B cell (primary cell): ENCODE results near the gene MRTFB. TPM values are rescaled to one million over a fixed set of nuclear protein-coding genes. Genes with fewer than 3 reads are reported as not detected.

Experiments
- ATAC-seq: fragments of 200-7000 bp; cut with Tn5 transposase; one replicate; pipeline ENCODE4 v1.10.0; 2021; ENCODE audit warnings: low read depth, mild to moderate bottlenecking, moderate number of reproducible peaks, moderate library complexity
- CTCF ChIA-PET: fragments of 350-600 bp; sonication (Branson Sonifier 250); formaldehyde crosslinking; loops from one replicate; lab custom pipeline; 2021; ENCODE audit warnings: antibody characterized with exemption, inconsistent platforms; lab: Charles Lee
- POLR2A ChIA-PET: fragments of 350-600 bp; sonication (Branson Sonifier 250); formaldehyde crosslinking; loops from one replicate; lab custom pipeline; 2021; ENCODE audit warnings: antibody characterized with exemption; lab: Charles Lee
- DNase-seq: peaks from one replicate; pipeline ENCODE4 v3.0.0; 2013
- H2AFZ ChIP-seq: 2 replicates; pipeline ENCODE4 v1.6.1; 2012; ENCODE audit warnings: mild to moderate bottlenecking, low read depth, low read length; ENCODE audit not compliant: insufficient read depth, poor library complexity, severe bottlenecking
- H3K27ac ChIP-seq, 2 donors: 1 replicate in 1 of 2; 2 replicates in 1 of 2; pipeline ENCODE4 v1.5.1; 2012 to 2013; ENCODE audit warnings: low read length in 2 of 2, mild to moderate bottlenecking in 2 of 2, moderate library complexity in 1 of 2
- H3K27me3 ChIP-seq, 4 experiments: fragments of 200-600 bp in 1 of 4; sonication (generic) in 1 of 4; replicated peaks in 1 of 4; 1 replicate in 2 of 4; 2 replicates in 2 of 4; pipeline versions ENCODE4 v1.6.1 to v1.7.0; 2013 to 2016; ENCODE audit warnings: low read length in 3 of 4, mild to moderate bottlenecking in 2 of 4, mixed read lengths in 1 of 4, moderate library complexity in 1 of 4; ENCODE audit not compliant: insufficient read depth in 4 of 4, control insufficient read depth in 3 of 4; ENCODE audit errors: control extremely low read depth in 1 of 4
- H3K36me3 ChIP-seq, 2 experiments: replicated peaks in 1 of 2; 1 replicate in 1 of 2; 2 replicates in 1 of 2; pipeline versions ENCODE4 v1.6.1 to v1.7.1; 2013; ENCODE audit warnings: low read length in 1 of 2; ENCODE audit not compliant: insufficient read depth in 2 of 2, control insufficient read depth in 1 of 2; ENCODE audit errors: control extremely low read depth in 1 of 2, extremely low read depth in 1 of 2
- H3K4me1 ChIP-seq, 2 donors: fragments of 200-600 bp in 1 of 2; sonication (generic) in 1 of 2; 1 replicate in 1 of 2; 2 replicates in 1 of 2; pipeline versions ENCODE4 v1.5.1 to v1.6.1; 2013 to 2017; ENCODE audit warnings: low read length in 2 of 2; ENCODE audit not compliant: control insufficient read depth in 2 of 2, insufficient read depth in 2 of 2
- H3K4me2 ChIP-seq: replicated peaks from 2 replicates; pipeline ENCODE3; 2012; ENCODE audit warnings: mild to moderate bottlenecking, low read depth, low read length; ENCODE audit not compliant: poor library complexity, severe bottlenecking
- H3K4me3 ChIP-seq, 5 experiments: fragments of 200-600 bp in 1 of 5; sonication (generic) in 1 of 5; 1 replicate in 3 of 5; 2 replicates in 2 of 5; pipeline versions ENCODE4 v1.5.1 to v1.7.0; 2011 to 2016; ENCODE audit warnings: low read length in 4 of 5, mild to moderate bottlenecking in 4 of 5, low read depth in 2 of 5, control low read depth in 1 of 5, moderate library complexity in 1 of 5; ENCODE audit not compliant: insufficient read depth in 1 of 5; ENCODE audit errors: control extremely low read depth in 1 of 5, extremely low read depth in 1 of 5
- H3K79me2 ChIP-seq: fragments of 200-600 bp; sonication (generic); one replicate; pipeline ENCODE4 v1.6.0; 2016; ENCODE audit warnings: low read length; ENCODE audit not compliant: control insufficient read depth, insufficient read depth
- H3K9ac ChIP-seq: fragments of 200-600 bp; sonication (generic); 2 replicates; pipeline ENCODE4 v1.6.1; 2017; ENCODE audit warnings: mild to moderate bottlenecking, low read length, moderate library complexity
- H3K9me3 ChIP-seq, 3 donors: one replicate each; pipeline versions ENCODE4 v1.6.1 to v1.7.1; 2013; ENCODE audit warnings: low read length in 2 of 3; ENCODE audit not compliant: control insufficient read depth in 2 of 3, insufficient read depth in 1 of 3; ENCODE audit errors: control extremely low read depth in 1 of 3
- H4K20me1 ChIP-seq: 2 replicates; pipeline ENCODE4 v1.6.0; 2012; ENCODE audit warnings: mild to moderate bottlenecking, low read length; ENCODE audit not compliant: insufficient read depth, control insufficient read depth, poor library complexity, severe bottlenecking
- H3K27ac Mint-ChIP-seq: one replicate; pipeline ENCODE4 v1.8.0; 2021; ENCODE audit warnings: mixed read lengths
- H3K27me3 Mint-ChIP-seq: one replicate; pipeline ENCODE4 v1.8.0; 2021; ENCODE audit warnings: mixed read lengths
- H3K4me1 Mint-ChIP-seq: one replicate; pipeline ENCODE4 v1.8.0; 2021; ENCODE audit warnings: mixed read lengths
- H3K4me3 Mint-ChIP-seq: one replicate; pipeline ENCODE4 v1.8.0; 2021; ENCODE audit warnings: mixed read lengths
- H3K9me3 Mint-ChIP-seq: one replicate; pipeline ENCODE4 v1.8.0; 2022; ENCODE audit warnings: mixed read lengths; ENCODE audit not compliant: insufficient read depth
- EZH2 ChIP-seq: IDR thresholded peaks from 2 replicates; pipeline ENCODE4 v1.6.1; 2012; ENCODE audit warnings: borderline replicate concordance, low read depth, mild to moderate bottlenecking, moderate library complexity, low read length; ENCODE audit not compliant: insufficient read depth, poor library complexity, severe bottlenecking
- WGBS: methylation state at CpG from one replicate; pipeline ENCODE4 v1.1.5; 2013; ENCODE audit warnings: missing lambda C conversion rate; ENCODE audit not compliant: insufficient coverage; 5-methylcytosine and 5-hydroxymethylcytosine counted together
- intact Hi-C: fragments of 100-400 bp; cut with micrococcal nuclease; formaldehyde crosslinking; loops from one replicate; pipeline ENCODE4 v1.10.0; 2022
- polyA plus RNA-seq: library from polyadenylated mRNA; depleted of rRNA; stranded (reverse); fragments of >200 nt; gene quantifications from 2 replicates; pipeline ENCODE4 v1.2.3, GENCODE V29; 2012
- total RNA-seq, 2 donors: library from RNA; stranded (reverse); fragments of 120-200 nt in 1 of 2; gene quantifications; 1 replicate in 1 of 2; 2 replicates in 1 of 2; pipeline versions ENCODE4 v1.2.3 to v1.2.4, GENCODE V29; 2013 to 2022
- TF ChIP-seq, protein P1 (sequence below): fragments of 200-600 bp; IDR thresholded peaks from one replicate; pipeline ENCODE4 v1.8.0; 2022; ENCODE audit warnings: antibody characterized with exemption, mild to moderate bottlenecking

MRTFB gene
- total and polyA plus RNA-seq, 2 donors (not counting 1 experiment from before 2014, with no cell fraction given) = 6.6 to 39.5 TPM

DNA sequence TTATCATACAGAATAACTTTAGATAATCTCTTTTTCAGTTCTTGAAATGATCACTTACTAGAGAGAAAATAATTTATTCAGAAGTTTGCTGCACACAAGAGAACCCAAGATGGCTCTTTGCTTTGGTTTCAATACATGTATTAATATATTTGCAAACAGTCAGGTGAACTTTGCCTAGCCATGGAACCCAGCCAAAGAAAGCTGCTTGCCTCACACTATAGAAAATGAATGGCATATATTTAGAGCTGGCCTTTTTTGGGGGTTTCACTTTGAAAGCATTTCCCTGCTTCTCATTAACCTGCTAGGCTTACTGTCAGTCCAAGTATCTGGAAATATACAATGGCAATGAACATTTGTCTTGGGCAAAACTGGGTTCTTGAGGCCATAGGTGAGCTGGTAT, 75.3 kb downstream of the MRTFB start:
- Histone ChIP-seq H3K4me3 (no peak overlapping the region), H3K4me1 (no peaks in the 10 kb centered on the region), H3K4me2 (no peak overlapping the region), H2AFZ (no peak overlapping the region), H3K9me3 (no peaks in the 10 kb centered on the region), H3K79me2 (no peaks in the 10 kb centered on the region), H4K20me1 (no peaks in the 10 kb centered on the region), H3K36me3 (no peaks in the 10 kb centered on the region), H3K27me3 (no peaks in the 10 kb centered on the region), H3K9ac (no peak overlapping the region), H3K27ac (no peak overlapping the region)
- Mint-ChIP-seq H3K4me1 (no peaks in the 10 kb centered on the region), H3K27me3 (no peaks in the 10 kb centered on the region), H3K27ac (no peak overlapping the region), H3K9me3 (no peaks in the 10 kb centered on the region), H3K4me3 (no peak overlapping the region)
- intact Hi-C loops = no loop called here
- CTCF ChIA-PET = no interaction called here
- POLR2A ChIA-PET = no interaction called here
- DNase-seq (no peak), ATAC-seq (no peak)
- TF ChIP-seq, protein P1, sequence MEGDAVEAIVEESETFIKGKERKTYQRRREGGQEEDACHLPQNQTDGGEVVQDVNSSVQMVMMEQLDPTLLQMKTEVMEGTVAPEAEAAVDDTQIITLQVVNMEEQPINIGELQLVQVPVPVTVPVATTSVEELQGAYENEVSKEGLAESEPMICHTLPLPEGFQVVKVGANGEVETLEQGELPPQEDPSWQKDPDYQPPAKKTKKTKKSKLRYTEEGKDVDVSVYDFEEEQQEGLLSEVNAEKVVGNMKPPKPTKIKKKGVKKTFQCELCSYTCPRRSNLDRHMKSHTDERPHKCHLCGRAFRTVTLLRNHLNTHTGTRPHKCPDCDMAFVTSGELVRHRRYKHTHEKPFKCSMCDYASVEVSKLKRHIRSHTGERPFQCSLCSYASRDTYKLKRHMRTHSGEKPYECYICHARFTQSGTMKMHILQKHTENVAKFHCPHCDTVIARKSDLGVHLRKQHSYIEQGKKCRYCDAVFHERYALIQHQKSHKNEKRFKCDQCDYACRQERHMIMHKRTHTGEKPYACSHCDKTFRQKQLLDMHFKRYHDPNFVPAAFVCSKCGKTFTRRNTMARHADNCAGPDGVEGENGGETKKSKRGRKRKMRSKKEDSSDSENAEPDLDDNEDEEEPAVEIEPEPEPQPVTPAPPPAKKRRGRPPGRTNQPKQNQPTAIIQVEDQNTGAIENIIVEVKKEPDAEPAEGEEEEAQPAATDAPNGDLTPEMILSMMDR = no peak
- no peak for TF ChIP-seq EZH2

DNA sequence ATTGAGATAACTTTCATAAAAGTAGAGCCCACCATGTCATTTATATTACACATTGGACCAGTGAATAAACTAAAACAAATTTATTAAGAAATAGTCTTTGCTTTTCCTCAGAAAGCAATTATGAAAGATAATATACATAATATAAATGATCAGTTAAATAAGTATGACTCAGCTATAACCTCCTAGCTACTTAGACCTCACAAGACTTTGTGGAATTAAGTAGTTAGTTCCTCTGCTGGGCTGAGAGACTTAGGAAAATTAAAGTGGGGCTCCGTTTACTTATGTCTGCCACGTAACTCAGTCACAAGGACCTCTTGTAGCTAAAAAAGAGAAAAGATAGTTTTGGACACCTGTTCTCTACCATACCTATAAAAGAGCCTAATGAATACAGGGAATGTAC, 76.9 kb downstream of the MRTFB start:
- CTCF ChIA-PET = interaction anchor here (1.3 kb wide), 1 partner anchor 14 kb away, joined by 4 read pairs; no protein-coding TSS in a partner anchor
- TF ChIP-seq, protein P1 = no peak
- TF ChIP-seq EZH2 = no peak
- POLR2A ChIA-PET = no interaction called here
- ATAC-seq = no peak
- Histone ChIP-seq H3K4me2 (no peak overlapping the region), H3K27ac (no peak overlapping the region), H4K20me1 (no peaks in the 10 kb centered on the region), H3K4me1 (no peaks in the 10 kb centered on the region), H3K36me3 (no peaks in the 10 kb centered on the region), H3K4me3 (no peak overlapping the region), H3K27me3 (no peaks in the 10 kb centered on the region), H3K79me2 (no peaks in the 10 kb centered on the region), H3K9ac (no peak overlapping the region), H2AFZ (no peak overlapping the region), H3K9me3 (no peaks in the 10 kb centered on the region)
- no peak overlapping the region for H3K4me3 Mint-ChIP-seq
- no peak for DNase-seq
- H3K27me3 Mint-ChIP-seq = no peaks in the 10 kb centered on the region
- no peak overlapping the region for H3K27ac Mint-ChIP-seq
- H3K9me3 Mint-ChIP-seq = no peaks in the 10 kb centered on the region
- no CpG with 5 or more reads among the region's 2 CpGs for WGBS
- intact Hi-C loops = no loop called here
- no peaks in the 10 kb centered on the region for H3K4me1 Mint-ChIP-seq
